Left hindlimb (tissue), 1 donor: Measurements from ENCODE around the gene SLC4A8.
A peak's percentile ranks its signal among the peaks of the same experiment; 100 is the strongest.

Experiments
- DNase-seq: peaks from one replicate; pipeline ENCODE4 v3.0.0-alpha.2; 2018

The SLC4A8 gene

DNA sequence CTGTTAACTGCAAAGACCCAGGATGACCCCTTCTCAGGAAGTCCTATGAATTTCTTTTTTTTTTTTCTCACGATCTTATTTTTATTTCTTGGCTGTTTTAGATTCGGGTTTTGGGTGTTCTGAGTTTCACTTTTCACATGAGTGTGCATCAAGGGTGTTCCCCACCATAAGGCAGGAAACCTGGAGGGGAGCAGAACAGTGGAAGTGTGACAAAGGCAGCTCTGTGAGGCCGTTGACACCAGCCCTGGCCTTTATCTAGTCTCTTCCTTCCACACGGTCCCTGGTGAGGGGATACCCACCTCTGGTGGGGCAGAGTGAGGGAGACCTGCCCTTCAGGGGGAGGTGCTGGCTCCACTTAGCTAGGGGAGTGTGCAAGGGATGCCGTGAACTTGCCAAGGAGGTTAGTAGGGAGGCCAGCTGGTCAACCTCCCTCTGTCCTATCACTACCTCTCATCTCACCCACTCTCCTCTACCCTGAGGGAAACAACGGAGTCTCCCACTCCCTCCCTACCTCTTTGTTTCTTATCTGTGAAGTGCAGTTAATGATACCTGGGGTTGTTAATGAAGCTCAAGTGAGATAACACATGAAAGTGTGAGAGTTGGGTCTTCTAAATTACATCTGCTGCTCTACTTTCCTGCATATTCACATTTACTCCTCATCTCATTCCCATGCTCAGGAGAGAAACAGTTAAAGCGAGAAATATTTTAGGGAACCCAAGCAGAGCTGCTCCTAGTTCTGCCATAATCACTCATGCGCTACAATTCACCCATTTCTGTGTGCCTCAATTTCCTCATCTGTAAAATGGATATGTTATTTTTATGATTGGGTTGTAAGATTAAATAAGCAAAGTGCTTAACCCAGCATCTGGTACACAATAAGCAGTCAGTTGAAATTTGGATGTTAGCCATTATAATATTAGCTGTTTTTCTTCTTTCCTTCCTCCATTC is 29.1 kb upstream of the SLC4A8 start:
- DNase-seq: no peak

DNA sequence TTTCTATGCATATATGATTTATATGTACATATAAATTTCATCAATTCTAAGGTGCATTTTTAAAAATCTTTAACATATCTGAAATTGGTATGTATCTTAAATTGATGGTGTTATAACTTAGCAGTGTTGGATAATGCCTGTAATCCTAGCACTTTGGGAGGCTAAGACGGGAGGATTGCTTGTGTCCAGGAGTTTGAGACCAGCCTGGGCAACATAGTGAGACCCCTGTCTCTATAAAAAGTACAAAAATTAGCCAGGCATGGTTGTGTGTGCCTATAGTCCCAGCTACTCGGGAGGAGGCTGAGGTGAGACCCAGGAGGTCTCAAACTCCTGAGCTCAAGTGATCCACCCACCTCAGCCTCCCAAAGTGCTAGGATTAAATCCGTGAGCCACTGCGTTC is 27.0 kb upstream of the SLC4A8 start:
- DNase-seq: no peak

DNA sequence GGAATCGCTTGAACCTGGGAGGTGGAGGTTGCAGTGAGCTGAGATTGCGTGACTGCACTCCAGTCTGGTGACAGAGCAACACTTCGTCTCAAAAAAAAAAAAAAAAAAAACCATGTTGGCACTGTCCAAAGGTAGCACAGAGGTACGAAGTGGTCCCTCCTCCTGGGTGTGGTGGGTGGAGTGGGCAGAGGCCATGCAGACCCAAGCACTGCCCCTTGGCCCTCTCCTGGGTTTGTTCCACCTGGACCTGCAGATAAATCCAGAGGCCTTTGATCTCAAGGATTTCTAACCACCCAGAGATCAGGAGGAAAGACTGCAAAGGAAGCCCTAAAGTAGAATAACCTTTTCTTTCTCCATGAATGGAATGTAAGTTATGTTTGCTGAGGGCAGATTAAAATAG is 24.7 kb upstream of the SLC4A8 start:
- no peak for DNase-seq

DNA sequence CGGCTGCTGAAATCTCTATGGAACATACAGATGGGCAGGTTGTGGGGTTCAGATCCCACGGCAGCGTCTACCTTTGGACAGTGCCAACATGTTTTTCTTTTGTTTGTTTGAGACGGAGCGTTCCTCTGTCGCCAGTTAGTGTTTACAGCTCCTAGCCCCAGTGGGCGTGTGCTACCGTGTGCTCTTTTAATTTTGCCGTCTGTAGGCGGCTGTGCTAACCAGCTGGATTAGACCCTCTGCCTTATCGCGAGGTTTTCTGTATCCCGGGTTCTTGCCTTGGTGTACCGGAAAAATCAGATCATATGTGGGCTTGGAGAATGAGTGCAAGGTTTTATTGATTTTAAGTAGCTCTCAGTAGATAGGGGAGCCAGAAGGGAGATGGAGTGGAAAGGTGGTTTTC is 23.6 kb upstream of the SLC4A8 start:
- no peak for DNase-seq

DNA sequence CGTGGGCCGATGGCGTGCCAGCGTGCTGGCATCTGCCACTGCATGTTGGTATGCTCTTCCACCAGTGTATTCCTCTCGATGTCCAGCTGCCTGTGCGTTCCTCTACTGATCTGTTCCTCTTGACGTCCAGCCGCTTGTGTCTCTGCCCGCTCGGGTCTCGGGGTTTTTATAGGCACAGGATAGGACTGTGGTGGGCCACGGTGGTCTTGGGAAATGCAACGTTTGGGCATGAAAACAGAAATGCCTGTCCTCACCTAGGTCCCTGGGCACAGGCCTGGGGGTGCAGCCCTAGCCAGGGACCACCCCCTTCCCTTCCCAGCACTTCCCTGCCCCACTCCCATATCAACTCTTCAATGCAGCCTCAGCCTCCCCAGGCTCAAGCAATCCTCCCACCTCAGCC is 23.1 kb upstream of the SLC4A8 start:
- DNase-seq: no peak

DNA sequence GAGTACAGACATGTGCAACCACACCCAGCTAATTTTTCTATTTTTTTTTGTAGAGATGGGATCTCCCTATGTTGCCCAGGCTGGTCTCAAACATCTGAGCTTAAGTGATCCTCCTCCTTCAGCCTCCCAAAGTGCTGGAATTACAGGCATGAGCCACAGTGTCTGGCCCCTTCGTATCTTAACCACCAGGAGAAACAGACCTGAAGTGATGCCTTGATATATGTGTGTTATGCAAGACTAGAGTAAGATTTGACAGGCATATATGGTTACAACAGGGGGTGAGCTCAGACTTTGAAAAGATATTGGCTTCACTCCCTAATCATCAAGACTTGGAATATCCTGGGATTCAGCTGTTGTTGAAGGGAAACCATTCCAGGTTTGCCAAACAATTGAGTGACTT is 22.7 kb upstream of the SLC4A8 start:
- no peak for DNase-seq

DNA sequence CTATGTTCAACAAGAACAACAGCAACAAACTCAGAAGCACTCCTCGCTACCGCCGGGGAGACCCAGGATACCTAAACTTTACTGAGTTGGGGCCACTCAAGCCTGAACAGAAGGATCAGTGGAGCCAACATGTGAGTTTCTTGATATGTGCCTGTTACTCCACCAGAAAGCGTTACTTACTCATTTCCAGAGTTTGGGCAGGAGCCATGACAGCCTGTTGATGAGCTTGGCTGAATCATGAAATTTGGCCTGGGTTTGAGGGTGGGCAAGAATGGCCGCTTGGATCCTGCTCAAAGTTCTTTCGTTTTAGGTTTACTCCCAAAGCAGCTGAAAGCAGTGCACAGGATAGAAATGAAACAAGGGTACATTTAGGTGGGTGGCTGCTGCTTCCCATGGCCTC is 21.5 kb upstream of the SLC4A8 start:
- DNase-seq: no peak

DNA sequence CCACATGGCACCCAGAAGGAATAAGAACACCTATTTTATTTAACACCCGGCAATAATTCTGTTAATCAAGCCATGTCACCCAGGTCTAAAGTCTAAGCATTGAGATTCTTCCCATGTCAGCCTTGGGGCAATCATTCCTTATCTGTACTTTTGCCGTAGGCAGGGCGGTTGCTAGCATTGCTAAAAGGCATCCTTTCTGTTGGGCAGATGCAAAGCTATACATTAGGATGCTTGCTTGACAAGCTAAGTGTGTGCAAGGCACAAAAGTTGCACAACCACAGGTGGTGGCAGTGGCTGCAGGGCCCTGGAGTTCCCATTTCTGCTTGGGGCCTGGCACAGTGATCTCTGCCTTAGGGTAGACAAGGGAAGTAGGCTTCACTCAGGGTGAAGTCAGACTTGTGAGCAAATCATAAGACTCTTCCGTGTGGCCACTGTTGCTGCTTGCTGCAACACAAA is 20.9 kb upstream of the SLC4A8 start:
- no peak for DNase-seq

DNA sequence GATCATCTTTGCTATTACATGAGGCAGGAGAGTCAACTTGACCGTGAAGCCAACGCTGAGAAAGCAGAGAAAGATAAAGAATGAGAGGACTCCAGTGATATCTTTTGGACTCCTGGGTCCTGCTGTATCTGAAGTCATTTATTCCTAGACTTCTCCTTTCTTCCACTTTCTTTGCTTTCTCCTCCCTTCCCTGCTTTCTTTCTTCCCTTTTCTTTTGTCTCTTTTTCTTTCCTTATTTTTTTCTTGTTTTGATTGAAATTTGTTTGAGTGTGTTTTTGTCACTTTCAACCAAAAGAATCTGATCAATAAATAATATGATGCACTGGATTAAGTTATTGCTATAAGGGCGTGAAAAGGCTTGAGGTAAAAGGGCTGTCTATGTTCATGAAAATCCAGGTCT is 20.0 kb upstream of the SLC4A8 start:
- no peak for DNase-seq

DNA sequence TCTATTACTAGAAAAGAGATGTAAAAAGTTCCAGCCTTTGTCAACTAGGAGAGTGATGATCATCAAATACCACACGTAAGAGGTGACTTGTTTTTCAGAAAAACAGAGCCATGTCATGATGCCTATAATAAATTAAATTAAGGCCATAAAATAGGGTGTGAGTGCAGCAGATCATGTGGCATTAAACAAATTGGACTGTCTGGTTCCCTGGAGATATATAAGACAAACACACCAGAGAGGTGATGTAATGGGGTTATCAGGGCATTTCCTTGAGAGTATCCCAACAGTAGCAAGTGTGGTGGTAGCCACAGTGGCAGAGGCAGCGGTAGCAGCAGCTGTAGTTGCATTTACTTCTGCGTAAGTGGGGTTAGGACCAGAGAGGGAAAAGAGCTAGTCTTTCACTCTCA is 18.8 kb upstream of the SLC4A8 start:
- no peak for DNase-seq

DNA sequence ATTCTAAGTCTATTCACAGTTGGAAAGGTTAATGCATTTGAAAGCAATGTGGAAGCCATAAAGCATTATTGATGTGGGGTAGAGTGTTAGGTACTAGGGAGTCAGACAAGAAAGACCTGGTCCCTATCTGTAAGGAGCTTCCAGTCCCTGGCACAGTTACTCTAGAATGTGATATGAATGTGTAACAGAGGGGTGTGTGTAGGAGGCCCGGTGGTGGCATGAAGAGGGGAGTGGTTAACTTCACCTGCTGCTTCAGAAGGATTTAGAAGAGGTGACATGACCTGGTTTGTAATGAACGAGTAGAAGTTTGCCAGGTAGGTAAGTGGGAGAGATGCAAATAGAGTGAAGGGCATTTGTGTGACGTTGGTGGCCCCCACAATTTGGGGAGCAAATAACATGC is 18.3 kb upstream of the SLC4A8 start:
- no peak for DNase-seq

DNA sequence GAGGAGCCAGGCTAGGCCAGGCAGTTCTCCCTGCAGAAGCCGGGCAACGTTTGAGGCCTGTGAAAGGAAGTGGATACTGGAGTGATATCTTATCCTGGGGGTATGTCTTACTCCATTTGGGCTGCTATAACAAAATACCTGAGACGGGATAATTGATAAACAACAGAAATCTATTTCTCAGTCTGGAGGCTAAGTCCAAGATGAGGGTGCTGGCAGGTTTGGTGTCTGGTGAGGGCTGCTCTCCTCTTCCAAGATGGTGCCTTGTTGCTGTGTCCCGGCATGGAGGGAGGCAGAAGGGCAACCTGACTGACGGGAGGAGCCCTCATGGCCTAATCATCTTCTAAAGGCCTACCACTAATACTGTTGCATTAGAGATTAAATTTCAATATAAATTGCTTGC is 17.8 kb upstream of the SLC4A8 start:
- no peak for DNase-seq

DNA sequence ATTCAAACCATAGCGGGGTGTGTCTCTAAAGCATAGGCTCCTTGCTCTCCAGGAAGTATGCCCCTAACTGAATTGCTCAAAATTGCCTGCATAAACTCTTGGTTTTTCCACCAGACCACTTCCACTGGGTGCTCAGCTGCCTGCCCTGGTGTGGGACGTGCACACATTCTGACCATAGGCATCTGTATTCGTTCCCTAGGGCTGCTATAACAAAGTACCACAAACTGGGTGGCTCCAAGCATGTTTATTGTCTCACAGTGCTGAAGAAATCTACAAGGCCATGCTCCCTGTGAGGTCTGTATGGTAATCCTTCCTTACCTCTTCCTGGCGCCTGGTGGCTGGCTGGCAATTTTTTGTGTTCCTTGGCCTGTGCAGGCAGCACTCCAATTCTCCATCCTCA is 17.0 kb upstream of the SLC4A8 start:
- DNase-seq: no peak

DNA sequence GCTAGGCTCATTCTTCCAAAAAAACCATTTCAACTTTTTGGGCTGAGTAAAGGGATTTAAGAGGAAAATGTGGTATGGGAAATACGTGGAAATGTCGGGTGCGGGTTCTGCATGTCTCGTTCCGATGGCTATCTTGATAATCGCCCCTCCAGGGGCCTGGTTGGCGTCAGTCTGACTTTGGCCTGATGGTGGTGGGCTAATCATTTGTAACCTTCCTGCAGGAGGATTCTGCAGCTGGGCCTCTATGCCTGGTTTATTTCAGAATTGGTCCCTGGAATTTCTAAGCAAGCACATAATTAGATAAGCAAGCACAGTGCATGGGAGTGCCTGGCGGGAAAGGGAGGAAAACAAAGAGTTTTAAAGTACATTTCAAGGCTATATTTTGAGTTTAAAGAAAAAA is 14.8 kb upstream of the SLC4A8 start:
- no peak for DNase-seq

DNA sequence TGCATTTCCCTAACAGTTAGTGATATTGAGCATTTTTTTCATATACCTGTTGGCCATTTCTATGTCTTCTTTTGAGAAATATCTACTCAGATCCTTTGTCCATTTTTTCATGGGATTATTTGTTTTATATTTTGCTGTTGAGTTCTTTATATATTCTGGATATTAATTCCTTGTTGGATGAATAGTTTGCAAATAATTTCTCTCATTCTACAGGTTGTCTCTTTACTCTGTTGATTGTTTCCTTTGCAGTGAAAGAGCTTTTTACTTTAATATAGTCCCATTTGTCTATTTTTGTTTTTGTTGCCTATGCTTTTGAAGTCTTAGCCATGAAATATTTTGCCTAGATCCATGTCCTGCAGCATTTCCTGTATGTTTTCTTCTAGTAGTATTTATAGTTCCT is 11.5 kb upstream of the SLC4A8 start:
- DNase-seq: no peak

DNA sequence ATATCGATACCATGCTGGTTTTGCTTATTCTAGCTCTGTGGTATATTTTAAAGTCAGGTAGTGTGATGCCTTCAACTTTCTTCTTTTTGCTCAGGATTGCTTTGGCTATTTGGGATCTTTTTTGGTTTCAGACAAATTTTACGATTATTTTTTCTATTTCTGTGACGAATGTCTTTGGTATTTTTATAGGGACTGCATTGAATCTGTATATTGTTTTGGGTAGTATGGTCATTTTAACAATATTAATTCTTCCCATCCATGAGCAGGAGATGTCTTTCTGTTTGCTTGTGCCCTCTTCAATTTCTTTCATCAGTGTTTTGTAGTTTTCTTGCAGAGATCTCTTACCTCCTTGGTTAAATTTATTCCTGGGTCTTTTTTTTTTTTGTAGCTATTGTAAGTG is 10.8 kb upstream of the SLC4A8 start:
- DNase-seq: no peak

DNA sequence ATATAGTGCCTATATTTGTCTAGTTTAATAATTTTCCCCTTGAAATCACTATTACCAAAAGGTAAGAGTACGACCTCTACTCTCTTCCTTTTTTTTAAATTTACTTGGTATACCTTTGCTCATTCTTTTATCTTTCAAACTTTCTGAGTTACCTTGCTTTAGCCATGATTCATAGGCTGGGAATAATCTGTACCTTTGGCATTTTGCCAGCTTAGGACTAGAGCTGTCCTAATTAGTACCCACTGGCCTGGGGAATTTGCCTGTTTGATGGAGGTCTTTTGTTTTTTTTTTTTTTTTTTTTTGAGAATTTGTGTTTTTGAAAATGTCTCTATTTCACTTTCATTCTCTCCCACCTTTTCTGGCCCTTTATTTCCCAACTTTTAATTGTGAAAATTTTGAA is 8.7 kb upstream of the SLC4A8 start:
- DNase-seq: no peak

DNA sequence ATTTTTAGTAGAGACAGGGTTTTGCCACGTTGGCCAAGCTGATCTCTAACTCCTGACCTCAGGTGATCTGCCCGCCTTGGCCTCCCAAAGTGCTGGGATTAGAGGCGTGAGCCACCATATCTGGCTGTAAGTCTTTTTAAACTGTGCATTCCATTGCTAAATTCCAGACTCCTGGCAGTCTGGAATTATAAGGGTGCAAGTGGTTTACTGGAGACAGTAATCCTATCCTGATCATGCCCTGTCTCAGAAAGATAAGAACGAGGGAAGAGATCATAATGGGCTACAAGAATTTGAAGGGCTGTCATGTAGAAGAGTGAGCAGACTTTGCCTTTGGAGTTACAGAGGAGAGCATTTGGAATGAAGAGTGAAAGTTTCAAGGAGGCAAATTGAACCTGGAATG is 6.8 kb upstream of the SLC4A8 start:
- no peak for DNase-seq

DNA sequence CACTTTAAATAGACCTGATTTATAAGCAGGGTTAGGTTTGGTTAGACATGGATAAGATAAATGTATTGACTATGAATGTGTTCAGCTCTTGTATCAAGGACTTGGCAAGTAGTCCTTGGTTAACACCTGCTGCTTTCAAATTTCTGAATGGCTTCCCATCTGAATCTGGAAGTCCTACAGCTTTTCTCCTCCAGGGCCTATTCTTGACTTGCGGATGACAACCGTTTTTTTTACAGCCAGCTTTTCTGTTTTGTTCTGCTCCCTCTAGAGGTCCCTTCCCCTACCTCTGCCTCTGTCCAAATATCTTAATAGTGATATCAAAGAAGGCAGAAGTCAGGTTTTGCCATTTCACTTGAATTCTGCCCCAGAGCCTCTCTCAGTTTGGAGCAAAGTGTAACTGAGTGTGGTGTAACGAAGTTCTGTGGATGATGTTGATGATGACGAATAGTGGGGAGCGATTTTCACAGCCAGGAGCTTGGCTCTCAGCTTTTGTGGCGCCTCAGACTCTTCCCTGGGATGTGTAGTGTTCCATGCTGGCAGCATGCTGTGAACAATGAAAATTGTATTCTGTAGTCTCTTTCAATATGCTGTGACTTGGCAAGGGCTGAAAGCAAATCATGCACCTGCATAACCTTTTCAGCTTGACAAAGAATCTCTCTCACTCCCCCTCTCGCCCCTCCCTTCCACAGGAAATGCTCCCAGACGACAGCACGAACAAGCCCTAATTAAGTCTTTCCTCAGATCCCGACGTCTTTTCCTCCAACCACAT is 5.0 kb upstream of the SLC4A8 start:
- no peak for DNase-seq

DNA sequence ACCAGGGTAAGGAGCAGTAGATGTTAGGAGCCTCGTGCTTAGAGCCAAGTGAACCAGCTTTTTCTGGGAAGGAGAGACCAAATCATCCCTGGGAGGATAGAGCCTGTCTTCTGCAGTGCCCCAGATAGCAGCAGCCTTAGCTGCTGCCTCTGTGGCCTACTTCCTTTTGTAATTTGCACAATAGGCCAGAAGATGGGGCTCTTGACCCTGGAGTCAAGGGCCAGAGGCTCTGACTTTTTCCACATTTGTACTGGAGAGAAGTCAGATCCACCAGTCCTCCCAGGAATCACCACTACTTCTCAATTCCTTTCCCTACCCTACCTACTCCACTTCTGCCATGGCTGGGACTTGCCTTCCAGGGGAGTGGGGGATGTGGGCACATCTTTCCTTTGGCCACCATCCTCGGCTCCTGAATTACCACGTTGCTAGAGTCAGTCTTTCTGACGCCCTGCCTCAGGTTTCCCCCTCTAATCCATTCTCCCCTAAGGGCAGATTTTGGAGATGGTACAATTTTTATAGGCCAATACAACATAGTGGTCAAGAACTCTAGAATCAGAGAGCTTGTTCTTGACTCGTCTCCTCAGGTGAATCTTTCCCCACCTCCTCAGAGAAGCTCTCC is 3.3 kb upstream of the SLC4A8 start:
- DNase-seq: peak; percentile 61

DNA sequence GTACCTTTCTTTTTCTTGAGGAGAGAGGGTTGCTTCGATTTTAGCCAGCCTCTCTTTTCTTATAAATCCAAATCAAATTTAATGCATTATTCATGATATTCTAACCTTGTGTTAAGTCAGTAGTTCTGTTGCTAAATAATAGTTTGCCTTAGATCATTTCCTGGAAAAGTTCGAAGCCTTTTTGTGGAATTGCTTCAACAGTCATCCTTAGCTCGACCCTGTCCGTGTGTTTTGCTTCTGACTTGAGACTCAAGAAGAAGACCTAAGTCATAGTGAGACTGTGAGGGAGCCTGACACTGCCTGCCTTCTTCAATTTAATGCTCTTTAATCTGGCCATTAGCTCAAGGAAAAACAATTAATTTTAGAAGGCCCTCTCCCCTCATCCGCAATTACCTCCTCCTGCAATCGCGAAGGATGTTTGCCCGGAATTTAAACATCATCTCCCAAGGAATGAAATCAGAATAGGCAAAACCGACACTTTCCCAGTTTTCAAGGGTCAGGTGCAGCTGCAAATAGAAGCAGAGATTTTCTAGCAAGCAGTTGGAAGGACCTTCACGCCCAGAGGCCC is 453 bp upstream of the SLC4A8 start:
- DNase-seq: no peak

DNA sequence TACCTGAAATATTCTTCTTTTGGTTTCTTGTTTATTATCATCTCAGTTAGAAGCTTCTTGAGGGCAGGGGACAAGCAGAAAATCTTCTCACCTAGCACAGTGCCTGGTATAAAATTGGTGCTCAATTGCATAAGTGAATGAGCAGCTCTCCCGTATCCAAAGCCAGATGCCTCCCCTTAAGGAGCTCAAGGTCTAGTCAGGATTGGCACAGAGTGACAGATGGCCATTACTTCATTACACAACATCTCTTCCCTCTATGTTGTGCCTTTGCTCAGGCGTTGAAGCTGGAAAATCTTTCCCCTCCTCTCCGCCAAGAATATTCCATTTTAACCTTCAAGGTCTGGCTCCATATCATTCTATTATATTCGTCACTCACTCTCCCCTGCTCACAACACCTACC is 3.6 kb downstream of the SLC4A8 start:
- DNase-seq: no peak

DNA sequence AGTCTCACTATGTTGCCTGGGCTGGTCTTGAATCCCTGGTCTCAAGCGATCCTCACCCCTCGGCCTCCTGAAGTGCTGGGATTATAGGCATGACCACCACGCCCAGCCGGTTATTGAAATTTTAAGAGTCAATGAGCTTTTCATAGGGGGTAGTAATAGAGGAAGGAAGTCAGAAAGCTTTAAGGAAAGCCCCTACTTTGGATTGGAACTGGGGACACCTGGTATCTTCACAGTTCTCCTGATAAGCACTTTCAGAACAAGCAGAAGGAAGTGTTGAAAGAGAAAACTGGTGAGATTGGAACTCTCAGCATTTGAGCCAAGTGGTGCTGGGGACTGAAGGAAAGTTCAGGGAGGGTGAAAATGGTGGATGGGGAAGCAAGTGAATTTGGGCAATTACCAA is 5.1 kb downstream of the SLC4A8 start:
- DNase-seq: no peak
